Measurements from ENCODE around the gene DCC.
"Not testable (repeated sequence)": the region's sequence is repeated elsewhere in the genome, so short reads cannot be mapped to it uniquely, and the experiment has no call there.

Gene DCC

GRCh38 chr18:53385889-53386288 is 1045.9 kb downstream of the DCC start:
- DNase-seq (ENCODE audit: low read depth, low spot score), result no peak

- no peak for DNase-seq (ENCODE audit: low read depth, low spot score)
These were observed 1047.6 kb downstream of the DCC start for GRCh38 chr18:53387581-53387980.

GRCh38 chr18:53402670-53403069 is 1062.7 kb downstream of the DCC start:
- no peak for DNase-seq (ENCODE audit: low read depth, low spot score)

GRCh38 chr18:53408271-53408670 is 1068.3 kb downstream of the DCC start:
- no peak for DNase-seq (ENCODE audit: low read depth, low spot score)

GRCh38 chr18:53411511-53411910 is 1071.5 kb downstream of the DCC start:
- DNase-seq (ENCODE audit: low read depth, low spot score), result no peak

GRCh38 chr18:53417003-53417402 is 1077.0 kb downstream of the DCC start:
- no peak for DNase-seq (ENCODE audit: low read depth, low spot score)

GRCh38 chr18:53421869-53422268 is 1081.9 kb downstream of the DCC start:
- DNase-seq (ENCODE audit: low read depth, low spot score), result no peak

- DNase-seq (ENCODE audit: low read depth, low spot score), result no peak
These were observed 1082.9 kb downstream of the DCC start for GRCh38 chr18:53422896-53423295.

- DNase-seq (ENCODE audit: low read depth, low spot score), result no peak
These were observed 1086.7 kb downstream of the DCC start for GRCh38 chr18:53426666-53427184.

GRCh38 chr18:53441761-53442414 is 1101.9 kb downstream of the DCC start:
- no peak for DNase-seq (ENCODE audit: low read depth, low spot score)

GRCh38 chr18:53442415-53442783 is 1102.4 kb downstream of the DCC start:
- DNase-seq (ENCODE audit: low read depth, low spot score), result no peak

GRCh38 chr18:53443336-53443735 is 1103.3 kb downstream of the DCC start:
- no peak for DNase-seq (ENCODE audit: low read depth, low spot score)

- DNase-seq (ENCODE audit: low read depth, low spot score), result no peak
These were observed 1103.8 kb downstream of the DCC start for GRCh38 chr18:53443831-53444230.

GRCh38 chr18:53451902-53452301 is 1111.9 kb downstream of the DCC start:
- no peak for DNase-seq (ENCODE audit: low read depth, low spot score)

- no peak for DNase-seq (ENCODE audit: low read depth, low spot score)
These were observed 1117.1 kb downstream of the DCC start for GRCh38 chr18:53457068-53457467.

- no peak for DNase-seq (ENCODE audit: low read depth, low spot score)
These were observed 1118.3 kb downstream of the DCC start for GRCh38 chr18:53458268-53458667.

GRCh38 chr18:53458944-53459580 is 1119.1 kb downstream of the DCC start:
- no peak for DNase-seq (ENCODE audit: low read depth, low spot score)

- DNase-seq (ENCODE audit: low read depth, low spot score), result no peak
These were observed 1127.8 kb downstream of the DCC start for GRCh38 chr18:53467756-53468155.

GRCh38 chr18:53468173-53468572 is 1128.2 kb downstream of the DCC start:
- not testable (repeated sequence) for DNase-seq (ENCODE audit: low read depth, low spot score)

- DNase-seq (ENCODE audit: low read depth, low spot score), result no peak
These were observed 1132.5 kb downstream of the DCC start for GRCh38 chr18:53472546-53472945.

GRCh38 chr18:53478155-53478554 is 1138.2 kb downstream of the DCC start:
- DNase-seq (ENCODE audit: low read depth, low spot score), result no peak

- DNase-seq (ENCODE audit: low read depth, low spot score), result no peak
These were observed 1146.3 kb downstream of the DCC start for GRCh38 chr18:53486296-53486695.

GRCh38 chr18:53489266-53489665 is 1149.3 kb downstream of the DCC start:
- no peak for DNase-seq (ENCODE audit: low read depth, low spot score)
